ENCODE measurements around the gene EFNA5.
A peak's percentile ranks its signal among the peaks of the same experiment; 100 is the strongest.

The EFNA5 gene

DNA sequence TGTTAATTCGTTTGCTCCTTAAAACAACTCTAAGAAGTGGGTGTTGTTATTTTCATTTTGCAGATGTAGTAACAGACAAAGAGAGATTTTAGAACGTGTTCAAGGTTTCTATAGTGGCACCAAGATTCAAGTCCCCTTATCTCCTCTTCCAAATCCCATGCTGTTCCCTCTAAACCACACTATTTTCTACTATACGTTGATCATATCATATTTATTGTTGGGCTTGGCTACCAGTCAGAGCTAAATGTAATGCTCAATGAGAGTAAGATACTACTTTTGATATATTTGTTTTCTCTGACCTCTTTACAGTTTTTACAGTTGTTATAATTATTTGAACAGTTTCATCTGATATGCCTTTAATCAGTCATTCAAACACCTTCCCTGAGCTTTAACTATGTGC, 212.9 kb downstream of the EFNA5 start:
- H2AFZ ChIP-seq (ENCODE audit: low read length), result no peak overlapping the region
- H4K20me1 ChIP-seq (ENCODE audit: insufficient read depth, low read length), result no peaks in the 10 kb centered on the region
- H3K27me3 ChIP-seq (ENCODE audit: insufficient read depth, low read length), result no peaks in the 10 kb centered on the region
- peaks cover 82% of the 10 kb centered on the region for H3K4me1 ChIP-seq (ENCODE audit: insufficient read depth, low read length, severe bottlenecking)
- no peak overlapping the region for H3K9ac ChIP-seq (ENCODE audit: low read length)
- no peak overlapping the region for H3K4me2 ChIP-seq (ENCODE audit: low read length)
- no peak for TF ChIP-seq CTCF (IDR thresholded peaks at IDR 0.05; ENCODE audit: low read length)
- no peak for TF ChIP-seq EZH2 (IDR thresholded peaks at IDR 0.05; ENCODE audit: borderline replicate concordance, low read length)
- H3K79me2 ChIP-seq (ENCODE audit: insufficient read depth, low read length), result no peaks in the 10 kb centered on the region
- no peaks in the 10 kb centered on the region for H3K9me2 ChIP-seq (ENCODE audit: low read depth, low read length)
- no peaks in the 10 kb centered on the region for H3K9me3 ChIP-seq (ENCODE audit: low read length)
- 0 out of 2 replicates have a peak, but pooled peaks cover 13% of the 10 kb centered on the region for H3F3A ChIP-seq (ENCODE audit: insufficient read depth, low read length)
- H3K27ac ChIP-seq (ENCODE audit: low read depth, low read length, poor library complexity, severe bottlenecking), result peak overlapping the region; percentile 97
- no peaks in the 10 kb centered on the region for H3K36me3 ChIP-seq (ENCODE audit: insufficient read depth, low read length)
- H3K4me3 ChIP-seq (ENCODE audit: low read depth, low read length, poor library complexity, severe bottlenecking), result no peak overlapping the region

DNA sequence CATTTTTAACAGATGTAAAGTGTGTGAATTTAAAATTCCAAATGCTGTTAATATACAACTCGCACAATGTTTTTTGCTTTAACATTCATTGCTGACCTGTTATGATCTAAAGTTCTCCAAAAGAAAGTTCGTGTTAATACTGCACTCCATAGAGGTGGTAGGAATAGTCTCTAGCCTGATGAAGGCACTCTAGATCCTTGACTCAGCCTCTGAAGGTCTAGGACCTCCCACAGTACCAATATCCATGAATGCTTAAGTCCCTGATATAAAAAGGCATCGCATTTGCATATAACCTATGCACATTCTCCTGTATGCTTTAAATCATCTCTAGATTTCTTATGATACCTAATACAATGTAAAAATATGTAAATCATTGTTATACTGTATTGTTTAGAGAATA, 213.6 kb downstream of the EFNA5 start:
- no peaks in the 10 kb centered on the region for H3K9me2 ChIP-seq (ENCODE audit: low read depth, low read length)
- peaks cover 13% of the 10 kb centered on the region; the same call in 1 of the 2 replicates for H3F3A ChIP-seq (ENCODE audit: insufficient read depth, low read length)
- H3K4me3 ChIP-seq (ENCODE audit: low read depth, low read length, poor library complexity, severe bottlenecking), result no peak overlapping the region
- H2AFZ ChIP-seq (ENCODE audit: low read length), result 0 out of 2 replicates have a peak overlapping the region, but pooled peaks have one; percentile 30
- peaks cover 82% of the 10 kb centered on the region for H3K4me1 ChIP-seq (ENCODE audit: insufficient read depth, low read length, severe bottlenecking)
- no peaks in the 10 kb centered on the region for H4K20me1 ChIP-seq (ENCODE audit: insufficient read depth, low read length)
- H3K79me2 ChIP-seq (ENCODE audit: insufficient read depth, low read length), result no peaks in the 10 kb centered on the region
- peak overlapping the region; percentile 31; the same call in 1 of the 2 replicates for H3K9ac ChIP-seq (ENCODE audit: low read length)
- H3K27me3 ChIP-seq (ENCODE audit: insufficient read depth, low read length), result no peaks in the 10 kb centered on the region
- peak; percentile 29; the same call in 1 of the 2 replicates for TF ChIP-seq CTCF (IDR thresholded peaks at IDR 0.05; ENCODE audit: low read length)
- no peak for TF ChIP-seq EZH2 (IDR thresholded peaks at IDR 0.05; ENCODE audit: borderline replicate concordance, low read length)
- no peaks in the 10 kb centered on the region for H3K9me3 ChIP-seq (ENCODE audit: low read length)
- H3K36me3 ChIP-seq (ENCODE audit: insufficient read depth, low read length), result no peaks in the 10 kb centered on the region
- peak overlapping the region; percentile 42 for H3K4me2 ChIP-seq (ENCODE audit: low read length)
- peak overlapping the region; percentile 97 for H3K27ac ChIP-seq (ENCODE audit: low read depth, low read length, poor library complexity, severe bottlenecking)

- Histone ChIP-seq H3K79me2 (ENCODE audit: insufficient read depth, low read length) (no peaks in the 10 kb centered on the region), H3K9ac (ENCODE audit: low read length) (peak overlapping the region; percentile 31; the same call in 1 of the 2 replicates), H3F3A (ENCODE audit: insufficient read depth, low read length) (peaks cover 13% of the 10 kb centered on the region; the same call in 1 of the 2 replicates), H3K4me1 (ENCODE audit: insufficient read depth, low read length, severe bottlenecking) (peaks cover 74% of the 10 kb centered on the region), H3K27ac (ENCODE audit: low read depth, low read length, poor library complexity, severe bottlenecking) (peak overlapping the region; percentile 97), H4K20me1 (ENCODE audit: insufficient read depth, low read length) (no peaks in the 10 kb centered on the region), H3K4me2 (ENCODE audit: low read length) (peak overlapping the region; percentile 42), H3K9me3 (ENCODE audit: low read length) (no peaks in the 10 kb centered on the region), H3K4me3 (ENCODE audit: low read depth, low read length, poor library complexity, severe bottlenecking) (peak overlapping the region; percentile 7), H3K36me3 (ENCODE audit: insufficient read depth, low read length) (no peaks in the 10 kb centered on the region), H2AFZ (ENCODE audit: low read length) (no peak overlapping the region), H3K9me2 (ENCODE audit: low read depth, low read length) (no peaks in the 10 kb centered on the region), H3K27me3 (ENCODE audit: insufficient read depth, low read length) (no peaks in the 10 kb centered on the region)
- TF ChIP-seq EZH2 (IDR thresholded peaks at IDR 0.05; ENCODE audit: borderline replicate concordance, low read length), result no peak
- TF ChIP-seq CTCF (IDR thresholded peaks at IDR 0.05; ENCODE audit: low read length), result no peak
Measured at GRCh38 chr5:107456281-107456715, 214.4 kb downstream of the EFNA5 start.

Data from OCI-LY1 (cell line).